Sigmoid colon (tissue), 7 donors: ENCODE results near the gene COL4A4. TPM values are rescaled to one million over a fixed set of nuclear protein-coding genes. Genes with fewer than 3 reads are reported as not detected.

Source experiments
- polyA plus RNA-seq, 3 donors: library from polyadenylated mRNA; stranded (reverse); fragments of 200-250 nt; gene quantifications; one replicate each; pipeline ENCODE4 v1.2.3, GENCODE V29; 2013
- small RNA-seq, 3 donors: library from RNA; depleted of rRNA; stranded (forward); fragments of <200 nt; gene quantifications; one replicate each; pipeline ENCODE3, GENCODE V24; 2016
- total RNA-seq, 4 donors: library from RNA; depleted of rRNA; stranded (reverse); fragments of >200 nt; gene quantifications; one replicate each; pipeline ENCODE4 v1.1.0, GENCODE V29; 2016
- donor health status: healthy with polysubstance abuse.
- donor health status: Bipolar disorder and iron deficiency.
- donor health status: healthy.

Gene COL4A4
- total and polyA plus RNA-seq, 7 donors, result 0.49 to 1.6 (median 1.2) TPM; not detected in 2

Small RNAs within 50 kb of the gene (small RNA-seq; reads per million reads assigned to genes)
- 0 reads per million in 3 donors for gene RF00554

Other genes with a start within 250 kb of the COL4A4 start
- 1 to 10 TPM in 2 of 4 donors, under 1 TPM in 2; 0.68 to 1.6 (median 1.1) TPM for gene COL4A3, start 419 bp upstream of the COL4A4 start, total RNA-seq
- gene COL4A3, start 419 bp upstream of the COL4A4 start, polyA plus RNA-seq, result 1 to 10 TPM in 1 of 3 donors, under 1 TPM in 1, not detected in 1; under 0.01 to 1.0 TPM
- 100 to 1,000 TPM; 109 to 138 (median 118) TPM for gene MFF, start 161.0 kb upstream of the COL4A4 start, total RNA-seq
- 10 to 100 TPM; 72.1 to 90.2 (median 76.3) TPM for gene MFF, start 161.0 kb upstream of the COL4A4 start, polyA plus RNA-seq
- not detected for gene TM4SF20, start 215.1 kb upstream of the COL4A4 start, total RNA-seq
- gene TM4SF20, start 215.1 kb upstream of the COL4A4 start, polyA plus RNA-seq, result 1 to 10 TPM; 1.5 to 8.4 (median 2.3) TPM
- gene SCYGR1, start 223.7 kb upstream of the COL4A4 start, total RNA-seq, result not detected
- not detected for gene SCYGR1, start 223.7 kb upstream of the COL4A4 start, polyA plus RNA-seq